ENCODE results near the gene EGF.
"Not testable (repeated sequence)": the region's sequence is repeated elsewhere in the genome, so short reads cannot be mapped to it uniquely, and the experiment has no call there.

Gene EGF

GRCh38 chr4:110025718-110026117 is 113.0 kb downstream of the EGF start:
- DNase-seq (ENCODE audit: low read depth in 3 of 3, low spot score in 1 of 3) = no peak

GRCh38 chr4:110032603-110033002 is 119.9 kb downstream of the EGF start:
- no peak for DNase-seq (ENCODE audit: low read depth in 3 of 3, low spot score in 1 of 3)

GRCh38 chr4:110033355-110034025 is 120.8 kb downstream of the EGF start:
- DNase-seq (ENCODE audit: low read depth in 3 of 3, low spot score in 1 of 3) = no peak

- DNase-seq (ENCODE audit: low read depth in 3 of 3, low spot score in 1 of 3) = no peak
Observed at GRCh38 chr4:110034026-110034393, 121.3 kb downstream of the EGF start.

GRCh38 chr4:110039164-110039563 is 126.5 kb downstream of the EGF start:
- not testable (repeated sequence) for DNase-seq (ENCODE audit: low read depth in 3 of 3, low spot score in 1 of 3)

GRCh38 chr4:110041735-110042134 is 129.1 kb downstream of the EGF start:
- no peak for DNase-seq (ENCODE audit: low read depth in 3 of 3, low spot score in 1 of 3)

GRCh38 chr4:110042545-110043517 is 130.1 kb downstream of the EGF start:
- DNase-seq (ENCODE audit: low read depth in 3 of 3, low spot score in 1 of 3) = no peak

- DNase-seq (ENCODE audit: low read depth in 3 of 3, low spot score in 1 of 3) = no peak
Observed at GRCh38 chr4:110046588-110047049, 133.9 kb downstream of the EGF start.

GRCh38 chr4:110049951-110050925 is 137.6 kb downstream of the EGF start:
- DNase-seq (ENCODE audit: low read depth in 3 of 3, low spot score in 1 of 3) = peak in 2 of 3 donors; percentile 5 to 22

GRCh38 chr4:110055158-110055768 is 142.6 kb downstream of the EGF start:
- no peak for DNase-seq (ENCODE audit: low read depth in 3 of 3, low spot score in 1 of 3)

GRCh38 chr4:110058677-110059076 is 146.0 kb downstream of the EGF start:
- DNase-seq (ENCODE audit: low read depth in 3 of 3, low spot score in 1 of 3) = no peak

GRCh38 chr4:110059556-110060191 is 147.0 kb downstream of the EGF start:
- DNase-seq (ENCODE audit: low read depth in 3 of 3, low spot score in 1 of 3) = no peak

- no peak for DNase-seq (ENCODE audit: low read depth in 3 of 3, low spot score in 1 of 3)
Observed at GRCh38 chr4:110061076-110061475, 148.4 kb downstream of the EGF start.

Data from stimulated activated CD4-positive, alpha-beta T cell treated with anti-CD3 and anti-CD28 coated beads, TNF-alpha, amount 100 ng/mL, for 1 hour (primary cell).